ENCODE data around the gene USP7. TPM values are rescaled to one million over a fixed set of nuclear protein-coding genes. Genes with fewer than 3 reads are reported as not detected.
"Not testable (repeated sequence)": the region's sequence is repeated elsewhere in the genome, so short reads cannot be mapped to it uniquely, and the experiment has no call there.

USP7 gene
- total and polyA plus RNA-seq, 2 donors from 2014 or later: 26.7 to 92.0 TPM

GRCh38 chr16:8847145-8847544 lies 116.6 kb downstream of the USP7 start:
- H3K4me3 ChIP-seq (ENCODE audit: low read length in 3 of 3): no peak overlapping the region
- intact Hi-C loops (cut with DNase I): no loop called here
- peaks cover 4 to 14% (median 10%) of the 10 kb centered on the region in 3 donors for H3K36me3 ChIP-seq (ENCODE audit: control insufficient read depth in 2 of 3, insufficient read depth in 3 of 3, low read length in 3 of 3)

GRCh38 chr16:8846401-8846932 lies 117.2 kb downstream of the USP7 start:
- Histone ChIP-seq H3K36me3 (ENCODE audit: control insufficient read depth in 2 of 3, insufficient read depth in 3 of 3, low read length in 3 of 3) (peaks cover 4 to 14% (median 10%) of the 10 kb centered on the region in 3 donors), H3K27ac (ENCODE audit: low read depth in 2 of 2, low read length in 2 of 2) (no peak overlapping the region), H3K9me3 (ENCODE audit: control insufficient read depth in 2 of 3, insufficient read depth in 1 of 3, low read length in 3 of 3) (no peaks in the 10 kb centered on the region), H3K4me1 (ENCODE audit: control insufficient read depth in 2 of 3, insufficient read depth in 2 of 3, low read depth in 1 of 3, low read length in 3 of 3) (peaks cover 0 to 6% (median 5%) of the 10 kb centered on the region in 3 donors), H3K4me3 (ENCODE audit: low read length in 3 of 3) (no peak overlapping the region), H3K9ac (ENCODE audit: low read length in 3 of 3) (no peak overlapping the region), H3K27me3 (ENCODE audit: control insufficient read depth, insufficient read depth, low read length) (no peaks in the 10 kb centered on the region)
- DNase-seq (no peak), FAIRE-seq (no peak)
- no peak for TF ChIP-seq CTCF (IDR thresholded peaks at IDR 0.05; ENCODE audit: borderline replicate concordance, extremely low read depth, insufficient read depth)
- intact Hi-C loops (cut with DNase I): no loop called here

More at GRCh38 chr16:8847145-8847544, 116.6 kb downstream of the USP7 start:
- H3K27me3 ChIP-seq (ENCODE audit: control insufficient read depth, insufficient read depth, low read length): no peaks in the 10 kb centered on the region
- H3K4me1 ChIP-seq (ENCODE audit: control insufficient read depth in 2 of 3, insufficient read depth in 2 of 3, low read depth in 1 of 3, low read length in 3 of 3): peaks cover 0 to 6% (median 5%) of the 10 kb centered on the region in 3 donors
- H3K9ac ChIP-seq (ENCODE audit: low read length in 3 of 3): no peak overlapping the region
- no peak for TF ChIP-seq CTCF (IDR thresholded peaks at IDR 0.05; ENCODE audit: borderline replicate concordance, extremely low read depth, insufficient read depth)
- no peak overlapping the region for H3K27ac ChIP-seq (ENCODE audit: low read depth in 2 of 2, low read length in 2 of 2)
- DNase-seq (peak in 1 of 5 donors; percentile 33), FAIRE-seq (no peak)
- no peaks in the 10 kb centered on the region for H3K9me3 ChIP-seq (ENCODE audit: control insufficient read depth in 2 of 3, insufficient read depth in 1 of 3, low read length in 3 of 3)

- Histone ChIP-seq H3K4me1 (ENCODE audit: control insufficient read depth in 2 of 3, insufficient read depth in 2 of 3, low read depth in 1 of 3, low read length in 3 of 3) (peaks cover 0 to 6% (median 5%) of the 10 kb centered on the region in 3 donors), H3K9me3 (ENCODE audit: control insufficient read depth in 2 of 3, insufficient read depth in 1 of 3, low read length in 3 of 3) (no peaks in the 10 kb centered on the region), H3K27me3 (ENCODE audit: control insufficient read depth, insufficient read depth, low read length) (no peaks in the 10 kb centered on the region), H3K36me3 (ENCODE audit: control insufficient read depth in 2 of 3, insufficient read depth in 3 of 3, low read length in 3 of 3) (peaks cover 4 to 14% (median 8%) of the 10 kb centered on the region in 3 donors), H3K27ac (ENCODE audit: low read depth in 2 of 2, low read length in 2 of 2) (no peak overlapping the region), H3K4me3 (ENCODE audit: low read length in 3 of 3) (no peak overlapping the region), H3K9ac (ENCODE audit: low read length in 3 of 3) (no peak overlapping the region)
- no peak for FAIRE-seq
- TF ChIP-seq CTCF (IDR thresholded peaks at IDR 0.05; ENCODE audit: borderline replicate concordance, extremely low read depth, insufficient read depth): no peak
- peak in 1 of 5 donors; percentile 7 for DNase-seq
- intact Hi-C loops (cut with DNase I): no loop called here
Measured at GRCh38 chr16:8845699-8846298, 117.9 kb downstream of the USP7 start.

- H3K27me3 ChIP-seq (ENCODE audit: control insufficient read depth, insufficient read depth, low read length); H3K4me3 ChIP-seq (ENCODE audit: low read length in 3 of 3); DNase-seq; FAIRE-seq; H3K9ac ChIP-seq (ENCODE audit: low read length in 3 of 3); H3K4me1 ChIP-seq (ENCODE audit: control insufficient read depth in 2 of 3, insufficient read depth in 2 of 3, low read depth in 1 of 3, low read length in 3 of 3); H3K27ac ChIP-seq (ENCODE audit: low read depth in 2 of 2, low read length in 2 of 2); H3K36me3 ChIP-seq (ENCODE audit: control insufficient read depth in 2 of 3, insufficient read depth in 3 of 3, low read length in 3 of 3); H3K9me3 ChIP-seq (ENCODE audit: control insufficient read depth in 2 of 3, insufficient read depth in 1 of 3, low read length in 3 of 3); intact Hi-C loops (cut with DNase I): not testable (repeated sequence)
Measured at GRCh38 chr16:8843296-8843695, 120.4 kb downstream of the USP7 start.

Other genes starting within 250 kb of the USP7 start
- gene TMEM186, start 166.3 kb downstream of the USP7 start, total RNA-seq: 11.0 TPM
- 20.2 TPM for gene TMEM186, start 166.3 kb downstream of the USP7 start, polyA plus RNA-seq (ENCODE audit: insufficient read depth, low read depth, low replicate concordance)
- gene PMM2, start 166.1 kb downstream of the USP7 start, total RNA-seq: 39.5 TPM
- gene PMM2, start 166.1 kb downstream of the USP7 start, polyA plus RNA-seq (ENCODE audit: insufficient read depth, low read depth, low replicate concordance): 21.5 TPM
- 134 TPM for gene CARHSP1, start 94.9 kb downstream of the USP7 start, total RNA-seq
- 130 TPM for gene CARHSP1, start 94.9 kb downstream of the USP7 start, polyA plus RNA-seq (ENCODE audit: insufficient read depth, low read depth, low replicate concordance)
- gene LITAFD, start 81.6 kb downstream of the USP7 start, total RNA-seq: not detected
- gene LITAFD, start 81.6 kb downstream of the USP7 start, polyA plus RNA-seq (ENCODE audit: insufficient read depth, low read depth, low replicate concordance): not detected
- 77.0 TPM for gene HAPSTR1, start 127.7 kb upstream of the USP7 start, total RNA-seq
- gene HAPSTR1, start 127.7 kb upstream of the USP7 start, polyA plus RNA-seq (ENCODE audit: insufficient read depth, low read depth, low replicate concordance): 14.7 TPM